PC-9 (cell line): ENCODE data around the gene GNB1. TPM values are rescaled to one million over a fixed set of nuclear protein-coding genes. Genes with fewer than 3 reads are reported as not detected.

ENCODE experiments used
- BruUV-seq: library from RNA; stranded (reverse); fragments of 400-500 nt; replicated peaks from 2 replicates; lab custom pipeline; 2021; lab: Mats Ljungman, UMichigan
- CTCF ChIA-PET: fragments of 300-600 bp; sonication (Branson Sonifier 250); formaldehyde crosslinking; loops from one replicate; lab custom pipeline; 2022; ENCODE audit warnings: antibody characterized with exemption; lab: Charles Lee
- POLR2A ChIA-PET: fragments of 300-600 bp; sonication (Branson Sonifier 250); formaldehyde crosslinking; loops from one replicate; lab custom pipeline; 2022; ENCODE audit warnings: antibody characterized with exemption; ENCODE audit not compliant: unreplicated experiment; lab: Charles Lee
- DNase-seq, 2 experiments: peaks; one replicate each; pipeline versions ENCODE4 v3.0.0 to v3.0.0-alpha.2; 2015 to 2022; ENCODE audit warnings: mixed read lengths in 1 of 2
- H2AFZ ChIP-seq: fragments of 200-600 bp; sonication (generic); 2 replicates; pipeline ENCODE4 v1.8.1; 2017; ENCODE audit warnings: antibody characterized with exemption
- H3F3A ChIP-seq: fragments of 200-600 bp; sonication (generic); 2 replicates; pipeline ENCODE4 v1.8.1; 2017; ENCODE audit warnings: antibody characterized with exemption, mild to moderate bottlenecking, low read depth; ENCODE audit not compliant: insufficient read depth
- H3K27ac ChIP-seq: fragments of 200-600 bp; sonication (generic); 2 replicates; pipeline ENCODE4 v1.6.1; 2016; ENCODE audit warnings: mixed run types
- H3K27me3 ChIP-seq: fragments of 200-600 bp; sonication (generic); 2 replicates; pipeline ENCODE4 v1.6.1; 2016; ENCODE audit warnings: low read depth, mixed run types; ENCODE audit not compliant: insufficient read depth
- H3K36me3 ChIP-seq: fragments of 200-600 bp; sonication (generic); 2 replicates; pipeline ENCODE4 v1.6.1; 2016; ENCODE audit warnings: low read depth, mixed run types
- H3K4me1 ChIP-seq: fragments of 200-600 bp; sonication (generic); replicated peaks from 2 replicates; pipeline ENCODE4 v1.6.1; 2016; ENCODE audit warnings: mixed run types; ENCODE audit not compliant: insufficient read depth
- H3K4me2 ChIP-seq: fragments of 200-600 bp; sonication (generic); 2 replicates; pipeline ENCODE4 v1.6.1; 2017; ENCODE audit warnings: mixed run types
- H3K4me3 ChIP-seq: fragments of 200-600 bp; sonication (generic); 2 replicates; pipeline ENCODE4 v1.6.1; 2016; ENCODE audit warnings: mixed run types
- H3K79me2 ChIP-seq: fragments of 200-600 bp; sonication (generic); 2 replicates; pipeline ENCODE4 v1.6.1; 2017; ENCODE audit warnings: low read depth, mixed run types
- H3K9me2 ChIP-seq: fragments of 200-600 bp; sonication (generic); 2 replicates; pipeline ENCODE4 v1.8.1; 2017; ENCODE audit warnings: mild to moderate bottlenecking; ENCODE audit not compliant: insufficient read depth
- H3K9me3 ChIP-seq: fragments of 200-600 bp; sonication (generic); 2 replicates; pipeline ENCODE4 v1.8.1; 2016; ENCODE audit warnings: low read depth; ENCODE audit not compliant: insufficient read depth
- H4K20me1 ChIP-seq: fragments of 200-600 bp; sonication (generic); 2 replicates; pipeline ENCODE4 v1.8.1; 2017; ENCODE audit not compliant: insufficient read depth
- EZH2 ChIP-seq: fragments of 200-600 bp; sonication (generic); IDR thresholded peaks from 2 replicates; pipeline ENCODE4 v1.8.0; 2017; ENCODE audit warnings: antibody characterized with exemption, low read depth
- intact Hi-C: fragments of 100-400 bp; cut with micrococcal nuclease; formaldehyde crosslinking; loops from one replicate; pipeline ENCODE4 v1.10.0; 2022; ENCODE audit not compliant: unreplicated experiment
- total RNA-seq: library from RNA; stranded (reverse); gene quantifications from 2 replicates; pipeline ENCODE4 v1.2.3, GENCODE V29; 2021
- TF ChIP-seq, protein P1 (sequence below): fragments of 200-600 bp; sonication (generic); conservative IDR thresholded peaks from 2 replicates; pipeline ENCODE4 v1.6.1; 2017; ENCODE audit warnings: mixed run types, antibody characterized with exemption, mild to moderate bottlenecking, moderate library complexity

The GNB1 gene
- total RNA-seq, 1 experiment from 2014 or later = 286 TPM

DNA sequence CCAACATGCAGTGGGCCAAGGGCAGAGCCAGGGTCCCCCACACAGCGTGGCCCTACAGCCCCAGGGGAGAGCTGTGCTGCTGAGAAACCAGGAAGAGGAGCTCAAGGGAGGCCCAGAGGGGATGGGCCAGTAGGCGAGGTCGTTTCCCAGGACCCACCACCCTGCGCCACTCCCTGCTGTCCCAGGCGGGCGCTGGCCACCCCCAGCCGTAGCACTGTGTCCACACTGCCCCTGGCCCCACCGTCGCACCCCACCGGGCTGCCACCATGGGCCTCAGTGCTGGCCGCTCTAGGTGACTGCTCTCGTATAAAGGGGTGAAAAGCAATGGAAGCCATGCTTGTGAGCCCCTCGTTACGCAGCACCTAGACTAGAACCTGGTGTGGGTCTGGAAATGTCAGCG, 135.0 kb downstream of the GNB1 start:
- H2AFZ ChIP-seq = no peak overlapping the region
- H3K4me1 ChIP-seq = peaks cover 35% of the 10 kb centered on the region
- H3K79me2 ChIP-seq = peaks cover 34% of the 10 kb centered on the region
- BruUV-seq = no TSS peak
- ChIA-PET CTCF (no interaction called here), POLR2A (no interaction called here)
- no peaks in the 10 kb centered on the region for H3K9me2 ChIP-seq
- peaks cover 38% of the 10 kb centered on the region for H3F3A ChIP-seq
- no peaks in the 10 kb centered on the region for H3K9me3 ChIP-seq
- H3K36me3 ChIP-seq = peaks cover 15% of the 10 kb centered on the region; the same call in 1 of the 2 replicates
- no peaks in the 10 kb centered on the region for H3K27me3 ChIP-seq
- DNase-seq = no peak
- no peak for TF ChIP-seq EZH2
- TF ChIP-seq, protein P1, sequence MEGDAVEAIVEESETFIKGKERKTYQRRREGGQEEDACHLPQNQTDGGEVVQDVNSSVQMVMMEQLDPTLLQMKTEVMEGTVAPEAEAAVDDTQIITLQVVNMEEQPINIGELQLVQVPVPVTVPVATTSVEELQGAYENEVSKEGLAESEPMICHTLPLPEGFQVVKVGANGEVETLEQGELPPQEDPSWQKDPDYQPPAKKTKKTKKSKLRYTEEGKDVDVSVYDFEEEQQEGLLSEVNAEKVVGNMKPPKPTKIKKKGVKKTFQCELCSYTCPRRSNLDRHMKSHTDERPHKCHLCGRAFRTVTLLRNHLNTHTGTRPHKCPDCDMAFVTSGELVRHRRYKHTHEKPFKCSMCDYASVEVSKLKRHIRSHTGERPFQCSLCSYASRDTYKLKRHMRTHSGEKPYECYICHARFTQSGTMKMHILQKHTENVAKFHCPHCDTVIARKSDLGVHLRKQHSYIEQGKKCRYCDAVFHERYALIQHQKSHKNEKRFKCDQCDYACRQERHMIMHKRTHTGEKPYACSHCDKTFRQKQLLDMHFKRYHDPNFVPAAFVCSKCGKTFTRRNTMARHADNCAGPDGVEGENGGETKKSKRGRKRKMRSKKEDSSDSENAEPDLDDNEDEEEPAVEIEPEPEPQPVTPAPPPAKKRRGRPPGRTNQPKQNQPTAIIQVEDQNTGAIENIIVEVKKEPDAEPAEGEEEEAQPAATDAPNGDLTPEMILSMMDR = no peak
- no peak overlapping the region for H3K4me3 ChIP-seq
- no peak overlapping the region for H3K4me2 ChIP-seq
- no peak overlapping the region for H3K27ac ChIP-seq
- intact Hi-C loops = no loop called here
- H4K20me1 ChIP-seq = peaks cover 11% of the 10 kb centered on the region; the same call in 1 of the 2 replicates

DNA sequence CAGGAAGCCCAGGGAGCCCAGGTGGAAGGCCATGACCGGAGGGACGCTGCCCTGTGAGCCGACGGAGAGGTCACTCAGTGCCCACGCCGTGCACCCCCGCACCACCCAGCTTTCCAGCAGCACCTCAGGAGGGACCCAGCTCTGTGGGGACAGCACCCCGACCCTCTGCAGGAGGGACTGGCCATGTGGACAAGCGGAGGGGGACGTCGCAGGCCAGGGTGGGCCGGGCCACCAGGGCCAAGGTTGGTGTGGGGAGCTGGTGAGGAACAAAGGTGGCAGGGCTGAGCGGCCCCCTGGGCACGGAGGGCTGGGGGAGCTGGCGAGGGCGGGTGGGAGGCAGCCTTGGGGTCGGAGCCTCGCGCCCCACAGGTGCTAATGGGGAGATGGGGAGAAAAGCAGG, 135.5 kb downstream of the GNB1 start:
- Histone ChIP-seq H3K27ac (no peak overlapping the region), H3K27me3 (no peaks in the 10 kb centered on the region), H3K4me2 (no peak overlapping the region), H3K9me3 (no peaks in the 10 kb centered on the region), H3K36me3 (0 out of 2 replicates have a peak, but pooled peaks cover 10% of the 10 kb centered on the region), H3K9me2 (no peaks in the 10 kb centered on the region), H4K20me1 (peaks cover 7% of the 10 kb centered on the region; the same call in 1 of the 2 replicates), H3K4me3 (no peak overlapping the region), H3K4me1 (peaks cover 31% of the 10 kb centered on the region), H3F3A (peaks cover 33% of the 10 kb centered on the region), H2AFZ (no peak overlapping the region), H3K79me2 (peaks cover 30% of the 10 kb centered on the region)
- TF ChIP-seq EZH2 = no peak
- TF ChIP-seq, protein P1 = no peak
- ChIA-PET POLR2A (no interaction called here), CTCF (no interaction called here)
- intact Hi-C loops = no loop called here
- no TSS peak for BruUV-seq
- DNase-seq = no peak

DNA sequence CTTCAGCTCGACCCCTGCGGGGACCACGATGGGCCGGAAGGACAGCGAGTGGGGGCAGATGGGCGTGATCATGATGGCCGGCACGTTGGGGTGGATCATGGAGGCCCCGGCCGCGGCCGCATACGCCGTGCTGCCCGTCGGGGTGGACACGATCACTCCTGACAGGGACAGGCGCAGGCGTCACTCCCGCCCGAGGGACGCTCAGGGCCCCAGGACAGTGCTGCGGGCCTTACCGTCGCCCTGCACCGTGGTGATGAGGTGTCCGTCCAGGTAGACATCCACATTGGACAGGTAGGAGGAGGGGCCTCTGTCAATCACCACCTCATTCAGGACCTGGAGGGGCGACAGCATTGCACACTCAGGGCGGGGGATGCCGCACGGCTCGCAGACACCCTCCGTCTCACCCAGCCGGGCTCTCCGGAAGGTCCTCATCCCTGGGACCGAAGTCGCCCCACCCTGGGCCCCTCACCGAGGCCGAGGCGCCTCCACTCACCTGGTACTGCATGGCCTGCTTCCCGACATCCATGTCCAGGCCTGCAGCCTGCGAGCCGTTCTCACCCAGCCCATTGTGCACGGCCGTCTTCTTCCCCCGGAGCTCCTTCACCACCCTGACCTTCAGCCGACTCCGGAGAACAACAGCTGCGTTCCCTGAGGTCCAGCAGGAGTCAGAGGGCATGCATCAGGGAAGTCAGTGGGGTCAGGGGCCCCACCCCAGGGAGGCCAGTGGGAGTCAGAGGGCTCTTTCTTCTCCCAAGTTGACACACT, 136.7 kb downstream of the GNB1 start:
- H3K79me2 ChIP-seq = peaks cover 25% of the 10 kb centered on the region
- H3F3A ChIP-seq = peaks cover 22% of the 10 kb centered on the region
- no peaks in the 10 kb centered on the region for H3K9me3 ChIP-seq
- no peak for DNase-seq
- no peaks in the 10 kb centered on the region for H4K20me1 ChIP-seq
- peaks cover 19% of the 10 kb centered on the region for H3K4me1 ChIP-seq
- no peak overlapping the region for H2AFZ ChIP-seq
- no peaks in the 10 kb centered on the region for H3K9me2 ChIP-seq
- ChIA-PET POLR2A (no interaction called here), CTCF (no interaction called here)
- TF ChIP-seq EZH2 = no peak
- no peaks in the 10 kb centered on the region for H3K27me3 ChIP-seq
- 0 out of 2 replicates have a peak, but pooled peaks cover 9% of the 10 kb centered on the region for H3K36me3 ChIP-seq
- intact Hi-C loops = no loop called here
- BruUV-seq = no TSS peak
- H3K4me3 ChIP-seq = no peak overlapping the region
- no peak overlapping the region for H3K27ac ChIP-seq
- H3K4me2 ChIP-seq = no peak overlapping the region
